ENCODE measurements around the gene PRSS36.

DNA sequence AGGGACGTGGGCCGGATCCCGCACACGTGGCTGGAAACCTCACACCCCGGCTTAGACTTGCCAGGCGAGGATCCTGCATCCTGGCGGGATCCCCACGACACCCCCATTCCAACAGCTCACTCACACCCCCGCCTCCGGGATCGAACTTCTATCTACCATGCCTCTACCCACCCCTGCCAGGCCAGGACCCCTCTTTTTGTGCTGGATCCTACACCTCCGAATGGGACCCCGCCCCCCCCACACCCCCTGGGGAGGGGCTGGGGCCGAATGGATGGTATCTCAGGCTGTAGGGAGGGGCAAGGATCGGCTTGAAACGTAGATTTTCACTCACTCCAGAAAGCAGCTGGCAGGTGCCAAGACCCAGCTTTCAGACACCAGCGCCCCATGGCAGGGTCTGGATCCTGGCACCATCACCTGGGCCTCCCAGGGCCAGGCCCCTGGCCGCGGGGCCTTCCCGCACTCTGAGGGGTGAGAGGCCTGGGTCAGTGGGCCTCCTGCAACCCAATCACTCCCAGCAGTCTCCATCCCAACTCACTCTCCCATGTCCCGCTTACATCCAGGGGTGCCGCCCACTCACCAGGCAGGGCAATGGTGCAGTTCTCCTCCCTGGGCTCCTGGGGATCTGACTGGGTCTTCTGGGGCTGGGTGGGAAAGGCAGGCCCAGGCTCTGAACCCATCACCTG lies 6.7 kb downstream of the PRSS36 start:
- TF ChIP-seq, protein P1, sequence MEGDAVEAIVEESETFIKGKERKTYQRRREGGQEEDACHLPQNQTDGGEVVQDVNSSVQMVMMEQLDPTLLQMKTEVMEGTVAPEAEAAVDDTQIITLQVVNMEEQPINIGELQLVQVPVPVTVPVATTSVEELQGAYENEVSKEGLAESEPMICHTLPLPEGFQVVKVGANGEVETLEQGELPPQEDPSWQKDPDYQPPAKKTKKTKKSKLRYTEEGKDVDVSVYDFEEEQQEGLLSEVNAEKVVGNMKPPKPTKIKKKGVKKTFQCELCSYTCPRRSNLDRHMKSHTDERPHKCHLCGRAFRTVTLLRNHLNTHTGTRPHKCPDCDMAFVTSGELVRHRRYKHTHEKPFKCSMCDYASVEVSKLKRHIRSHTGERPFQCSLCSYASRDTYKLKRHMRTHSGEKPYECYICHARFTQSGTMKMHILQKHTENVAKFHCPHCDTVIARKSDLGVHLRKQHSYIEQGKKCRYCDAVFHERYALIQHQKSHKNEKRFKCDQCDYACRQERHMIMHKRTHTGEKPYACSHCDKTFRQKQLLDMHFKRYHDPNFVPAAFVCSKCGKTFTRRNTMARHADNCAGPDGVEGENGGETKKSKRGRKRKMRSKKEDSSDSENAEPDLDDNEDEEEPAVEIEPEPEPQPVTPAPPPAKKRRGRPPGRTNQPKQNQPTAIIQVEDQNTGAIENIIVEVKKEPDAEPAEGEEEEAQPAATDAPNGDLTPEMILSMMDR (IDR thresholded peaks at IDR 0.05; ENCODE audit: insufficient read depth, low read length, poor library complexity, severe bottlenecking) = no peak
- TF ChIP-seq EZH2phosphoT487 (conservative IDR thresholded peaks at IDR 0.05; ENCODE audit: low read length) = no peak
